Cardiac fibroblast (primary cell): ENCODE results near the gene CARMIL1.
"Not testable (repeated sequence)": the region's sequence is repeated elsewhere in the genome, so short reads cannot be mapped to it uniquely, and the experiment has no call there.

ENCODE experiments used
- DNase-seq, 2 donors: peaks; one replicate each; pipeline versions ENCODE4 v3.0.0 to v3.0.0-alpha.2; 2010; ENCODE audit warnings: low read depth in 2 of 2
- H3K4me3 ChIP-seq, 2 donors: replicated peaks in 1 of 2; 1 replicate in 1 of 2; 2 replicates in 1 of 2; pipeline ENCODE4 v1.5.1; 2011; ENCODE audit warnings: low read depth in 2 of 2, low read length in 2 of 2, mild to moderate bottlenecking in 2 of 2, moderate library complexity in 1 of 2
- CTCF ChIP-seq: IDR thresholded peaks from one replicate; pipeline ENCODE4 v1.5.1; 2011; ENCODE audit warnings: low read depth, mild to moderate bottlenecking, low read length, inconsistent platforms

Gene CARMIL1

GRCh38 chr6:25582101-25582500, 302.9 kb downstream of the CARMIL1 start:
- no peak overlapping the region for H3K4me3 ChIP-seq
- TF ChIP-seq CTCF, result no peak
- DNase-seq, result no peak

GRCh38 chr6:25583099-25583498, 303.9 kb downstream of the CARMIL1 start:
- no peak for DNase-seq
- TF ChIP-seq CTCF, result no peak

DNA sequence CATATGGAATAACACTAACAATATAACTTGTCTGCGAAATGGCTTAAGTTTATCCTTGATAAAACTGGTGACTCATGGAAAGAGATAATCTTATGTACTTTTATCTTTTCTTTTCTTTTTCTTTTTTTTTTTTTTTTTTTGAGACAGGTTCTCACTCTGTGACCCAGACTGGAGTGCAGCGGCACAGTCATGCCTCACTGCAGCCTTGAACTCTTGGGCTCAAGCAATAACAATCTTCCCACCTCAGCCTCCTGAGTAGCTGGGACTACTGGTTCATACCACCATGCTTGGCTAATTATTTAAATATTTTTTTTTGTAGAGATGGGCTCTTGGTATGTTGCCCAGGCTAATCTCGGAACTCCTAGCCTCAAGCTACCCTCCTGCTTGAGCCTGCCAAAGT, 304.7 kb downstream of the CARMIL1 start:
- H3K4me3 ChIP-seq, result no peak overlapping the region
- no peak for DNase-seq
- TF ChIP-seq CTCF, result no peak

More at GRCh38 chr6:25583099-25583498, 303.9 kb downstream of the CARMIL1 start:
- no peak overlapping the region for H3K4me3 ChIP-seq

DNA sequence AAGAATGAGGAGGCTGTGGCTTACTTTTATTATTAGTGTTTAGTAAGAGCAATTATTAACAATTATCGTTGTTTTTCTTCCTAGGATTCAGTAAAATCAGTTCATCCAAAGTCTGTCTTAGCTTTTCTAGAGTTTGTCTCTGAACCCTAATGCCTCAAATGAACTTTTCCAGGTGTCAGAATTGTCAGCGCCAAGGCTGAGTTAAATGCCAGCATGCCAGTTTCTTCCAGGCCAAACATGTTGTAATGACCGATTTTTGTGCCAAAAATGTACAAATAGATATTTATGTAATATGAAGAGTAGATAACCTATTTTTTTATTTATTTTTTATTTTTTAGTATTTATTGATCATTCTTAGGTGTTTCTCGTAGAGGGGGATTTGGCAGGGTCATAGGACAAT, 306.1 kb downstream of the CARMIL1 start:
- H3K4me3 ChIP-seq, result no peak overlapping the region
- no peak for TF ChIP-seq CTCF
- no peak for DNase-seq

DNA sequence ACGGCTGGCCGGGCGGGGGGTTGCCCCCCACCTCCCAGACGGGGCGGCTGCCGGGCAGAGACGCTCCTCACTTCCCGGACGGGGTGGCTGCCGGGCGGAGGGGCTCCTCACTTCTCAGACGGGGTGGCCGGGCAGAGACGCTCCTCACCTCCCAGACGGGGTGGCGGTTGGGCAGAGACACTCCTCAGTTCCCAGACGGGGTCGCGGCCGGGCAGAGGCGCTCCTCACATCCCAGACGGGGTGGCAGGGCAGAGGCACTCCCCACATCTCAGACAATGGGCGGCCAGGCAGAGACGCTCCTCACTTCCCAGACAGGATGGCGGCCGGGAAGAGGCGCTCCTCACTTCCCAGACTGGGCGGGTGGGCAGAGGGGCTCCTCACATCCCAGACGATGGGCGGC, 306.9 kb downstream of the CARMIL1 start:
- H3K4me3 ChIP-seq, DNase-seq: not testable (repeated sequence)

DNA sequence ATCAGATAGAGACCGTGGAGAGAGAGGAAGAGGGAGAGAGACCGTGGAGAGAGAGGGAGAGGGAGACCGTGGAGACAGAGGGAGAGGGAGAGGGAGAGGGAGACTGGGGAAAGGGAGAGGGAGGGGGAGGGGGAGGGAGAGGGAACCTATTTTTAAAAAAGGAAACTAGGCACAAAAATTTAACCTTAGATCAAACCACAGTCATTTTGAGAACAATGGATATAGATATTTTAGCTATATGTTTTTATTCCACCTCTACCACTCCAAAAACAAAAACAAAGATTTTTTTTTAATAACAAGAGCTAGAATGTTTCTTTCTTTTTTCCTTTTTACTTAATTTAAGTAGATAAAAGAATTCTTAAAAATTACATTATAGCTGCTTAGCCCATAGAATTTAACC, 307.8 kb downstream of the CARMIL1 start:
- TF ChIP-seq CTCF, result no peak
- DNase-seq, result no peak
- no peak overlapping the region for H3K4me3 ChIP-seq

DNA sequence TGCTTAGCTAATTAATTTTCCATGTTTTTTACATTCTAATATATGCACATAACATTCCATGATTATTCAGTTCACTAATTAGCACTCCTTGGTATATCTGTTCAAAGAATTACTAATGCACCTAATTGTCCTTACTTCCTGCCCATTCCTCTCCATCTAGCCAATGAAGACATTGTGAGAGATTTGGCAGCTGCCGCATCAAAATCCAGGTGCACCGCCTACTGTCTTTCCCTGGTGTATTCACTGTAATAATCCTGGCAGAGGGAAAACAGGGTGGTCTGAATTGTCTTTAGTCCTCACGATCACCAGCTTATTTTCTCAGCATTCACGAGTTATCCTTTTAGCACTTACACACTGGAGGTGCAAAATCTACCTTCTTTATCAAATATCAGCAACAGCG, 311.8 kb downstream of the CARMIL1 start:
- no peak for DNase-seq
- TF ChIP-seq CTCF, result no peak
- no peak overlapping the region for H3K4me3 ChIP-seq
